ENCODE results near the gene STK38.

STK38 gene

DNA sequence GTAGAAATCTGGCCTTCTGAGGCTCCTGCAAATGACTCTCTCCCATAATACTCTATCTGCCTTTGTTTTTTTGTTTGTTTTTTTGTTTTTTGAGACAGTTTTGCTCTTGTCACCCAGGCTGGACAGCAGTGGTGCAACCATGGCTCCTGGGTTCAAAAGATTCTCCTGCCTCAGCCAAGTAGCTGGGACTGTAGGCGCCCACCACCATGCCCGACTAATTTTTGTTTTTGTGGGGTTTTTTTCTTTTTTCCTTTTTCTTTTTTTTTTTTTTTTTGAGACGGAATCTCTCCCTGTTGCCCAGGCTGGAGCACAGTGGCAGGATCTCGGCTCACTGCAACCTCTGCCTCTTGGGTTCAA is 16.6 kb upstream of the STK38 start:
- no peak for DNase-seq (ENCODE audit: low read depth, low spot score)

DNA sequence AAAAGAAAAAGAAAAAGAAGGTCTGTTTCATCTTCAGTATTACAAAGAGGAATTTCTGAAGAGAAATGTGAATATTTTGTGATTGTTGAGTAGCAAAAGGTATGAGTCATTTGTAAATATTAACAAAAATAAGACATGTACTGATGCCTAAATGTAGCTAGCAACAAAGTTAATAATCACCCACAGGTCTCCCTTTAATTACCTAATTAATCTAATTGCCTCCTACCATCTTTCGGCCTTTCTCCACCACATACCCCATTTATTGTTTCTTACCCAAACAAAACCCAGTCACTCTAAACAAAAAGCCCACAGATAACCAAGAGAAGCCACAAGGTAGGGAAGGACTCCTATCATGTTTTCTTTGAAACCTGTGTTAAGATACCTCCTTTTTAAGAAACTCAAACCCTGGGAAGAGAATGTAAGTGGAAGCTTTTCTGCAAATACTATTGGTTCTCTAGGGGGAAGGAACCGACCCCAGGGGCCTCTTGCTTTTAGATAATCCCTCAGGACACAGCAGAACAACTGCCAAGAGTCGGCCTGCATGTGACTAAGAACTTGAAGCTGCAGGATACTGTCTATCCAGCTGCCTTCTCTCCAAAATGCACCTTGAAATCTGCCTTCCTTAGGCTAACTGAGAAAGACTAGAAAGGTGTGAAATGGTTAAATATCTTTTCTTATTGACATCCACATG is 16.1 kb upstream of the STK38 start:
- no peak for DNase-seq (ENCODE audit: low read depth, low spot score)

DNA sequence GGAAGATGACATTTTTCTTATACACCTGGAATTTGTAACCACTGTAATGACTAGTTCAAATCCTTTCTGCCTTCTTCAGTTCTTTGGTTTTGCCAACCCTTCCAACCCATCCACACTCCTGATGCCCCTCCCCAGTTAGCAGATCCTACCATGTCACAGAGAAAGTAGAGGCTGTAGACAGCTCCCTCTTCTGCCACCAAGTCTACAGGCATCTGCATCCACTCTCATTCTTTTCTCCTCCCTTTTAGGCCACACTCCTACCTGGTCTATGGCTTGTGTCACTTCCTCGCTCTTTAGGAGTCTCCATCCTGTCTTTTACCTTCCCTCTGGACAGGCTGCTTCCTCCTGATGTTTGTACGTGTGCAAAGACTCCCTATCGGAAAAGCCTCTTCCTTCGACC is 13.5 kb upstream of the STK38 start:
- no peak for DNase-seq (ENCODE audit: low read depth, low spot score)

DNA sequence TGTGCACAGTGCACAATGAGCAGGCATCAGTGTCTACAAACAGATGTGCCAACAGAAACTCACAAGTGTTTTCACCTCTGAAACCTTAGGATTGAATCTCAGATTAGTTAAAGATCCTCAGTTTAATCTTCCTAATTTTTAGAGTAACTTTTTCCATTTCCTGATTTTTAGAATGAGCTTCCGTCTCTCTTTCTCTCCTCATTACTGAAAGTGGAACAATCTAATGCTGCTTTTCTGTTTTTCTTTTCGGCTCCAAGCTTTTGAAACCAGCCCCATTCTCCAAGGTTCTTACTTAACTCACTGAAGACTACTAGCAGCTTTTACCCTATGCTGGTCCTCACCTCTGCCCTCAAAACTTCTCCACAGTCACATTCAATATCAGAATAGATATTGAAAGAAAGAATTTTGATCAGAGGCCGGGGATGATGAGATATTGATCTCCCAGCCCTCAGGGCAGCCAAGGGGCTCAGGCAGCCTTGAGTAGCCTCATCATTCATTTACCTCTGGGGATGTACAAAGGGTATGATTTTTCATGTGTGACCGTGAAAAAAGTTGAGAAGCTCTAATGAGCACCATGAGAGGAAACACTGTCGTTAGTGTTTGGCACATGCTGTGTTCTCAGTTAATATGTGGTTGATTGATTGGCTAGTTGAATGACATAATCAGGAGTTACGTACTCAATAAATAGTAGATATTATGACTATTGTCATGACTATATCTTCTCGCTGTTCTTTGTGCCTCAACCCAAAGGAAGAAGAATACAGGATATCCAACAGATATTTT is 11.9 kb upstream of the STK38 start:
- no peak for DNase-seq (ENCODE audit: low read depth, low spot score)

DNA sequence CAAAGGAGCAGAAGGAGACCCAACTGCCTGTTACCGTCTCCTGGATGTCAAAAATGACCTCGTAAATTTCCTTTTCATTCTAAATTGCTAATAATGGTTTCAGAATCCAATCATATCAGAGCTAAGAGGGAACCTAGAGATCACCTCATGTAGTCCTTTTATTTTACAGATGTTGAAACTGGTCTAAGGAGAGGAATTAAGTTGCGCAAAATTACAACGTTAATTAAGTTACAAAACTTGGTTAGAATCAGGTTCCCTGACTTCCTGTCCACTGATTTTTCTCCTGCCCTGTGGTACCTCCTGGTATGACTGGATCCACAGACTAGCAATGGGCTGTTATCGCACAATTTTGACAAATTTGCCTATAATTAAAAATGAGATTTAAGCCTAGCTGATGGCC is 9.0 kb upstream of the STK38 start:
- DNase-seq (ENCODE audit: low read depth, low spot score) = no peak

DNA sequence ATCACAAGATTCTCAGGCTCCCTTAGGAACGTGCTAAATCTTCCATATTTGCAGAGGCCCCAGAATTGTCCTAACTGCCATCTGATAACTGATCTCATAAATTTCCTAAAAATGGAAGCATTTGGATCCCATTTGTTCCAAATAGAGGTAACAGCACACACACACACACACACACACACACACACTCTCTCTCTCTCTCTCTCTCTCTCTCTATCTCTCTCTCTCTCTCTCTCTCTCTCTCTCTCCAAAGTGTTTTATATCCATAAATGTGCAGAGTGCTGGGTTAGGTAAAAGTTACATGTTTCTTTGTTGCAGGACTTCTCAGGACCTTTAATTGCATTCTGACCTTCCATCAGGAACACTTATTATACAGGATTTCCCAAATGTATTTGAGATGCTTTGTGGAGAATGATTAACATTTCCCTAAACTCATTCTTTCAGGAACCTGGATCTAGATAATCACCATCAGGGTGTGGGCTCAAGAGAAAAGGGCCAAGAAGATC is 8.5 kb upstream of the STK38 start:
- DNase-seq (ENCODE audit: low read depth, low spot score) = no peak

DNA sequence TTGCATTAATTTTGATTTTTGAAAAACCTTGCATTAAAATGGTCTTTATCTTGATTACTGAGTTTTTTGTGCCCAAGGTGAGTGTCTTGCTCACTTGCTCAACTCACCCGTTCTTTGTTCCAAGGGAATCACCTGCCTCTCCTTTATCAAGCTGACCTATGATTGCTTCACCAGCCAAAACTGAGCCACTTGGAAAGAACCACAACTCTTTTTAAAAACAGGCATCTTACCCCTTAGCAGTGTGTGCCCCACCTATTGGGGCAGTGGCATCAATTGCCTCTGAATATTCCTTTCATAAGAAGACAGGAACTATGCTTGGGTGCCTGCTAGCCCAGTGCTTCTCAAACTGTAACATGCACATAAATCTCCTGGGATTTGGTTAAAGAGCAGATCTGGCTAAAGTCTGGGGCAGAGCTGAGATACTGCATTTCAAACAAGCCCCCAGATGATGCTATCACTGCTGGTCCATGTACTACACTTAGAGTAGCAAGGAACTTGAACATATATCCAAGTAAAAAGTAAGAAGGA is 3.3 kb upstream of the STK38 start:
- no peak for DNase-seq (ENCODE audit: low read depth, low spot score)

DNA sequence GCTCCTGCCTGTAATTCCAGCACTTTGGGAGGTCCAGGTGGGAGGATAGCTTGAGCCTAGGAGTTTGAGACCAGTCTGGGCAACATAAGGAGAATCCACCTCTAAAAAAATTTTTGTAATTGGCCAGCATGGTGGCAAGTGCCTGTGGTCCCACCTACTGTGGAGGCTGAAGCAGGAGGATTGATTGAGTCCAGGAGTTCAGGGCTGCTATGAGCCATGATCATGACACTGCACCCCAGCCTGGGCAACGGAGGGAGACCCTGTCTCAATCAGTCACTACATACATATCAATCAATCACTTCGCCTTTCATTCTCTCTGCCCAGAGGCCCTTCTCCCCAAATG is 1.1 kb upstream of the STK38 start:
- DNase-seq (ENCODE audit: low read depth, low spot score) = no peak

DNA sequence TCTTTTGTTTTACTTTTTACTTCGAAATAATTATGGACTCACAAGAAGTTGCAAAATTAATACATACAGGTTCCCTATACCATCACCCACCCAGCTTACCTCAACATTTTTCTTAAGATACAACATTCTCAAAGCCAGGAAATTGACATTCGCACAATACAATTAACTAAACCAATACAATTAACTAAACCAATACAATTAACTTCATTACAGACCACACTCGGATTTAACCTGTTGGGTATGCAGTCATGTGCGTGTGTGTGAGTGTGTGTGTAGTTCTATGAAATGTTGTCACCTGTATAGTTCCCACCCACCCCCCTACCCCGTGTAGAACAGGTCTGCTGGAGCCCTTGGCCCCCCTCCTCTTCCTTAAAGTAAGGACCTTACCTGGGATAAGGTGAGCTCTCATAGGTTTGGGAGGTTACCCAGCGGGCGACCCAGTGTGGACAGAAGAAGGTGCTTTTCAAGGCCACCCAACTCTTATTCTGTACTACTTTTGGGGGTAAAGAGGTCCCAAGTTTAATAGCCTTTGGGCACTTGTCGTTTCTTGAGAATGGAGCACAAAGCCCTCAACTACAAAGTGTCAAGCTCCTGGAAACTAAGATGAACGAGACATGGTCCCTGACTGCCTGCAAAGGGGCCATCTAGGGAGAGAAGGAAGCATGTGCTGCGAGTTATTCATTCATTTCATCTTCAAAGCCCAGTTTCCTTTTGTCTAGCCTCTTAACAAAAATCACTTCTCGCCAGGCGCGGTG is 544 bp upstream of the STK38 start:
- no peak for DNase-seq (ENCODE audit: low read depth, low spot score)

DNA sequence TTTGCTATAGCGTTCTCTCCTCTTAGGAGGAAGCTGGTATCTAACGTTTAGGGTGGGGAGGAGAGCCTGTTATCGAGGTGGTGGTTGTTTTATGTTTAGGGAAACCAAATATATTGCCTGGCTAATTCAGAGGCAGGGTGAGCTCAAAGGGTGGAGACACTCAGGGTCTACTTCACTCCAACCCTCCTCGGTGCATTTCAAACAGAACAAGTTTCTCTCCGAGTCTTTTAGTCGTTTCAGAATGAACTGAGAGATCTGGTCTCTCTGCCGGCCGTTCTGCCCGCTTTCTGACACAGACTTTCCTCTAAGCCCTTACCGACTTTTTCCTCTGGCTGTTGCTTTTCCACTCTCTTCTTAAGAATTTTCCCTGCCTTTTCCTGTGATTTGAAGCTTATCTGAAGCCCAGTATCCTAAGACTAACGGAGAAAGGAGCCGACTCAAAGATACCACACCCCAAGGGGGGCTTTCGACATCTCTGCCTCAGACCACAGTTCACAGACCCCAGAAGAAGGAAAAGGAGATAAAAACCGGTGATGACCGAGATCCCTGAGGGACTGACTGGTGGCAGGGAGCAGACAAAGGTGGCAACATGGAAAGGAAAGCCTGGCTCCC is 865 bp downstream of the STK38 start:
- no peak for DNase-seq (ENCODE audit: low read depth, low spot score)

DNA sequence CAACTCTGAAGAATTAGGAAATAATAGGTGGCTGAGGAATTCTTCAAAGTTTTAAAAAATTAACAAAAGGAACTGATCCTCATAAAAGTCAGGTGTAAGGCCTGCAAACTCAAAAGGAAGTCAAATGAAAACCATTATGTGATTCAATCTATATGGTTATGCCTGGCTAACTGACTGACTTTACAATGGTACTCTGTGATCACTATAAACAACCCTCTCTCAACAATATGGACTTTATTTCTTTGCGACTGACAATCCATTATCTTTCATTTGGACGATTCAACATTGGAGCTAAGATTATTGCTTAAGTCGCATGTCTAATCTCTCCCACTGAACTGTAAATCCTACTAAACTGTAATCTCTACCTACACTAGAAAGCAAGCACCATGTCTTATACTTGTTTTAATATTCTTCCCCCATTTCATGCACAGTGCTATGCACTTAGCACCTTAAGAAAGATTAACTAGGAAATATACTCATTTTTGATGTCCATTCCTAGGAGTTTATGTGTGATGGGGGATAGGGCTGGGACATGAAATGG is 1.4 kb downstream of the STK38 start:
- DNase-seq (ENCODE audit: low read depth, low spot score) = no peak

DNA sequence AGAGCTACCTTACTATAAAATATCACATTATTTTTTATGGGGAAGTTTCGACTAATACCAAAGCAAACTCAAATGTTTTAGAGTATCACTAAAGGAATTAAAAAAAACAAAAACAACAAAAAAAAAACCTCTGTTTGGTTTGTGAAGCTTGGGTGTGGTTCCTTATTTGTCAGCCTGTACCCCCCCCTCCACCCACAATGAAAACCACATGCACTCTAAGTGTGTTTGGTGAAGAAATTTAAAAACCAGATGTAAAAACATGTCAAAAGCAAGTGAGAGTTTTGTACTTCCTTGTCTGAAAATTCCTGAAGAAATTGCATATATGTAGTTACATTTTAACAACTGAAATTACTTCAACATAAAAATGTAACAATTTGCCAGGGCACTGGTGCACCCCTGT is 3.1 kb downstream of the STK38 start:
- DNase-seq (ENCODE audit: low read depth, low spot score) = no peak

DNA sequence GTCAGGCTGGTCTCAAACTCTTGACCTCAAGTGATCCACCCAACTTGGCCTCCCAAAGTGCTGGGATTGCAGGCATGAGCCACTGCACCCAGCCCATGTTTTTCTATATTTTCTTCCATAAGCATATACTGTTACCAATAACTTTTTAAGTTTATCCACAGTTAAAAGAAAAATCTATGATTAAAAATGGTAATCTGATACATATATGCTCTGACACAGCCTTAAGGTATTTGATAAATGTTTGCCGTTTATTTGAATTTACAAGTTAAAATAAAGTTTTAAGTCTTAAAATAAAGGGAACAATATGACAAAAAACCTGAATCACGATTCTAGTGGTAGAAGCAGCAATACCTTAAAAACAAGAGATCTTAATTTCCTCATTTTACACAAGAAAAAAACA is 5.2 kb downstream of the STK38 start:
- DNase-seq (ENCODE audit: low read depth, low spot score) = no peak

DNA sequence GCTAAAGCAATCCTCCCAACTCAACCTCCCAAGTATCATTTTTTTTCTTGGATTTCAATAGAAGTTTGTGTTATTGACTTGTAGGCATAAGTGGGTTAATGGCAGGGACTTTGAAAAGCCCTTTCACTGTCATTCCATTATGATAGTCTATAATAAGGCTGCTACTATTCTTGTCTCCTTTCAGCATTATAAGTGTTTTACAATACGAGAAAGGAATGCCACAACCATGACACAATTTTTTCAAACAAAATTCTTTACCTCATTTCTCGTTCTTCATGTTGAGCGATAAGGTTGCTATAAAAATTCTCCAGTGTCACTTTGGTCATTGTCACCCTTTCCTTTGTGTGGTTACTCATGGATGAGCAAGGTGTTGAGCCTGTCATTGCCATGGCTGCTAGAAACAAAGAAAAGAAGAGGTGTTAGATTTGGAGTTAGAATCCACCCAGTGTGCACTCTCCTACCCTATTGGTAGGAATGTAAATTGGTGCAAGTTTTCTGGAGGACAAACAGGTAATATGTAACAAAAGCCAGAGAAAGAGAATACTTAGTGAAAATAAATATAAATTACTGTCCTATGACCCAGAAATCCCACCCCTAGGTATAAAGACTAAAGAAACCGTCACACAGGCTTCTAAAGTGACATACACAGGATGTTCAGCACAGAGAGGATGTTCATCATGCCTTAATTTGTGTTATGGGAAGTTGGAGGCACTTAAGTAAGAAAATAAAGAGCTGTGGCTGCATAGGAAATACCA is 7.3 kb downstream of the STK38 start:
- DNase-seq (ENCODE audit: low read depth, low spot score) = no peak

DNA sequence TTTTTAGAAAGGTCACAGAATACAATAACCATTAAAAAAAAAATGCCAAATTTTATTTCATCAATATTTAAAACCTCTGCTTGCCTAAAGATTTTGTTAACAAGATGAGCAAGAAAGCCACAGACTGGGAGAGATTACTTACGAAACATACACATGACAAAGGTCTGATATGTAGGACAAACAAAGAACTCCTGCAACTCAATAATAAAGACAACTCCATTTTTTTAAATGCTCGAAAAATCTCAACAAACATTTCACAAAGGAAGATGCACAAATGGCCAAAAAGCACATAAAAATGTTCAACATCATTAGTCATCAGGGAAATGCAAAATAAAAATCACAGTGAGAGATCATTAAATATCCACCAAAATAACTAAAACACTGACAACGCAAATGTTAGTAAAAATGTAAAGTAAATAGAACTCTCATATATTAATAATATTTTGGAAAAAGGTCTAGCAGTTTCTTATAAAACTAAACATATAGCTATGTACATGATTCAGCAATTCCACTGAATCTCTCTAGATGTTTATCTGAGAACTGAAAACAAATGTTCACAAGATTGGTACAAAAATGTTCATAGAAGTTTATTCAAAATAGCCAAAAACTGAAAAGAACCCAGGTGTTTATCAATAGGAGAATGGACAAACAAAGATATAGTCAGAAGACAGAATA is 10.3 kb downstream of the STK38 start:
- DNase-seq (ENCODE audit: low read depth, low spot score) = no peak

DNA sequence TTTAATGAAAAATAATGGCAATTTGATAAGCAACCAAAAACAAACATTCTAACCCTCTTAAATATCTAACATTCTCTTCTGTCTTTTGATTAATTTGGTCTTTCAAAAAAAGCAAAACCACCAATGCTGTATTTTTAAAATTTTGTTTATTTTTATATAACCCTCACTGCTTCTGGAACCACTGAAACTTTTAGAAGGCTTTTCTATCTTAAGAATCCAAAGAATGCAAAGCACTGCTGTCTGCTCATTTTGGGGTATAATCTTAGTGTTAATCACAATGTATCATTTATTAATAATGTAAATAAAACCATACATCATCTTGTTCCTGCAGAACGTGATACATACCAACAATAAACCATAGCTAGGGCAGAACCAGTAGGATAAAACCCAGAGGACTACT is 14.0 kb downstream of the STK38 start:
- DNase-seq (ENCODE audit: low read depth, low spot score) = no peak

DNA sequence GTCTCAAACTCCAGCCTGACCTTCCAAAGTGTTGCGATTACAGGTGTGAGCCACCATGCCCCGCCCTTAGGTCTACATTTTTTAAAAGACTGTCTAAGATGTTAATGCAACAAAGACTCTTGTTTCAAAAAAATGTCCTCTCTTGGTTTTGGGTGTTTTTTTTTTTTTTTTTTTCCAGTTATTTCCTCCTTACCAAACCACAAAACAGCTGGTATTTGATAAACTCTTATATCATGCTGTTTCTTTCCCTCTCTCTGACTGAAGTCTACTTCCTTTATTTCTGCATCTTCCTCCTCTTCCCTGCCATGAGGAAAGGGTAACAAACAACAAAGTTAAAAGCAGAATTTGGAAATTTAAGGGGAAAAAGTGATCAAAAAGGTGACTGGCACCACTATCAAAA is 21.2 kb downstream of the STK38 start:
- DNase-seq (ENCODE audit: low read depth, low spot score) = no peak

DNA sequence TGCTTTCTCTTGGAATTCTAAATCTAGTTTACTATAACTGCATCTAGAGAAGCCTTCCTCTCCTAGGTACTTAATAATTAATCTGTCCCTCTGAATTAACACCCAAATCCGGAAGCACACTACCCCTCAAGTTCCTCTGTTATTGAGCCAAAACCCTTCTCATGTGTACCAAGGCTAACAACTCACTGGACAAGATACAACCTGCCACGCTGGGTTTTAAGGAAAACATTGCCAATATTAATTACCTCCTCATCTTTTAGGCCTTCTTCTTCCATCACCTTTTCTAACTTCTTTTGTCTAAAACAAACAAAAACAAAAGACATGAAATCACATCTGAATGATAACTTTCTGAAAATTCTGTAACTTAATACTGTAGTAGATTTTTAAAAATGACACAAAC is 21.9 kb downstream of the STK38 start:
- no peak for DNase-seq (ENCODE audit: low read depth, low spot score)

DNA sequence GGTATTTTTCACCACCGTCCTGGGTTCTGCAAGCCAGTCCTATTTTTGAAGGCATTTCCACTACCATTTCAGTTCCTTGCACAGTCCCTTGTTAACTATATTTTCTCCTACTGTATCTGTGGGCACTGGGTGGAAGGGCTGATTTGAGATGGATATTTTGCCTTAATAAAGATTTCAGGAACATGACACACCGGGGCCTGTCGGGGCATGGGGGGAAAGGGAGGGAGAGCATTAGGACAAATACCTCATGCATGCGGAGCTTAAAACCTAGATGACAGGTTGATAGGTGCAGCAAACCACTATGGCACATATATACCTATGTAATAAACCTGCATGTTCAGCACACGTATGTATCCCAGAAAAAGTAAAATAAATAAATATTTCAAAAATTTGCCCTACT is 22.4 kb downstream of the STK38 start:
- DNase-seq (ENCODE audit: low read depth, low spot score) = no peak

DNA sequence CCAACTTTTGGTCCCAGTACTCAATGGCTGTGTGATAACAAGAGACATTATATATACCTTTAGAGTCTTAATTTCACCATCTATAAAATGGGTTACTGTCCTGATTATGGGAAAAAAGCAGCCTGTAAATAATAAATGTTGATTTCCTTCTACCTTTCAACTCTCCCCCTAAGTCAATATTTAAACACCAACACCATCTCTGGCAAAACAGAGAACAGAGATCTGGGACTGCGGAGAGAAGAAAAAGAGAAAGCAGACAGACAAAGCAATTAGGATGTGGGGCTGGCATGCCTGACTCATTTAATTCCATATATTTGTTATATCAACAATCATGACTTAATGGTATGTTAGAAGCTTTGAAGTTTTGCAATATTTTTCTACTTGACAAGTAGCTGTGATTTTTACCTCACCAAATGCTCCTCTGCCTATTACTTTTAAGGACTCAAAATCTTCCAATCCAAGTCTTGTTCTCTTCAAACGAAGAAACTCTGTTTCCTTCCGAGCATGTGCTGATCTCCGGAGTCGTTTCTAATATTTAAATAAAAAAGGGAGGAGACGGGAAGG is 23.3 kb downstream of the STK38 start:
- DNase-seq (ENCODE audit: low read depth, low spot score) = no peak

Measured in iPS DF 19.7 (cell line).